Measurements from ENCODE around the gene HOXD13. TPM values are rescaled to one million over a fixed set of nuclear protein-coding genes. Genes with fewer than 3 reads are reported as not detected.

The HOXD13 gene
- total RNA-seq, 4 donors from 2014 or later = not detected

Other genes starting within 250 kb of the HOXD13 start
- 10 to 100 TPM; 23.0 to 84.4 (median 50.1) TPM for gene LNPK, start 90.5 kb upstream of the HOXD13 start, total RNA-seq
- not detected for gene EVX2, start 8.8 kb upstream of the HOXD13 start, total RNA-seq
- not detected for gene HOXD12, start 7.1 kb downstream of the HOXD13 start, total RNA-seq
- gene HOXD11, start 14.6 kb downstream of the HOXD13 start, total RNA-seq = under 1 TPM in 1 of 4 donors, not detected in 3; 0.24 TPM
- under 1 TPM in 1 of 4 donors, not detected in 3; 0.15 TPM for gene HOXD10, start 24.1 kb downstream of the HOXD13 start, total RNA-seq
- 1 to 10 TPM in 2 of 4 donors, under 1 TPM in 2; 0.33 to 1.8 (median 0.78) TPM for gene HOXD9, start 30.0 kb downstream of the HOXD13 start, total RNA-seq
- 10 to 100 TPM in 1 of 4 donors, 1 to 10 TPM in 3; 4.0 to 12.0 (median 7.2) TPM for gene HOXD8, start 37.0 kb downstream of the HOXD13 start, total RNA-seq
- gene HOXD4, start 58.8 kb downstream of the HOXD13 start, total RNA-seq = 1 to 10 TPM in 1 of 4 donors, under 1 TPM in 1, not detected in 2; 0.29 to 1.4 TPM
- gene HOXD3, start 64.6 kb downstream of the HOXD13 start, total RNA-seq = 1 to 10 TPM in 1 of 4 donors, under 1 TPM in 2, not detected in 1; 0.36 to 1.7 (median 0.64) TPM
- gene HOXD1, start 95.9 kb downstream of the HOXD13 start, total RNA-seq = under 1 TPM in 1 of 4 donors, not detected in 3; 0.20 TPM
- 10 to 100 TPM; 35.8 to 43.3 (median 39.1) TPM for gene MTX2, start 176.7 kb downstream of the HOXD13 start, total RNA-seq

Measured in gastrocnemius medialis (tissue), 4 donors.